Karpas-422 (cell line): ENCODE data around the gene IL16. TPM values are rescaled to one million over a fixed set of nuclear protein-coding genes. Genes with fewer than 3 reads are reported as not detected.

Source experiments
- DNase-seq: peaks from one replicate; pipeline ENCODE4 v3.0.0-alpha.2; 2015
- H2AFZ ChIP-seq: fragments of 200-600 bp; sonication (generic); 2 replicates; pipeline ENCODE4 v1.6.1; 2014; ENCODE audit warnings: antibody characterized with exemption, low read length, mixed read lengths
- H3K27ac ChIP-seq: fragments of 200-600 bp; sonication (generic); 2 replicates; pipeline ENCODE4 v1.5.1; 2014; ENCODE audit warnings: mild to moderate bottlenecking, low read length, moderate library complexity
- H3K27me3 ChIP-seq: fragments of 200-600 bp; sonication (generic); 2 replicates; pipeline ENCODE4 v1.6.1; 2014; ENCODE audit warnings: low read length, mixed read lengths
- H3K36me3 ChIP-seq: fragments of 200-600 bp; sonication (generic); 2 replicates; pipeline ENCODE4 v1.6.1; 2014; ENCODE audit warnings: low read length, mixed read lengths; ENCODE audit not compliant: insufficient read depth
- H3K4me1 ChIP-seq: fragments of 200-600 bp; sonication (generic); 2 replicates; pipeline ENCODE4 v1.6.1; 2014; ENCODE audit warnings: mild to moderate bottlenecking, low read length, mixed read lengths
- H3K4me2 ChIP-seq: fragments of 200-600 bp; sonication (generic); 2 replicates; pipeline ENCODE4 v1.6.1; 2014; ENCODE audit warnings: low read length, low read depth, mild to moderate bottlenecking; ENCODE audit not compliant: poor library complexity, severe bottlenecking
- H3K4me3 ChIP-seq: fragments of 200-600 bp; sonication (generic); 2 replicates; pipeline ENCODE4 v1.5.1; 2014; ENCODE audit warnings: mild to moderate bottlenecking, antibody characterized with exemption, low read length, mixed read lengths
- H3K79me2 ChIP-seq: fragments of 200-600 bp; sonication (generic); 2 replicates; pipeline ENCODE4 v1.6.1; 2014; ENCODE audit warnings: mild to moderate bottlenecking, low read length, mixed read lengths
- H3K9ac ChIP-seq: fragments of 200-600 bp; sonication (generic); 2 replicates; pipeline ENCODE4 v1.6.0; 2014; ENCODE audit warnings: low read length
- H3K9me2 ChIP-seq: fragments of 200-600 bp; sonication (generic), shearing (Covaris generic); replicated peaks from 2 replicates; pipeline ENCODE4 v1.6.0; 2014; ENCODE audit warnings: mild to moderate bottlenecking, low read length, moderate library complexity; ENCODE audit not compliant: insufficient read depth
- H3K9me3 ChIP-seq: fragments of 300-700, 200-600 bp; sonication (generic); 2 replicates; pipeline ENCODE4 v1.6.1; 2014; ENCODE audit warnings: low read length, mixed read lengths
- H4K20me1 ChIP-seq: fragments of 200-600 bp; sonication (generic); 2 replicates; pipeline ENCODE4 v1.6.1; 2014; ENCODE audit warnings: mild to moderate bottlenecking, antibody characterized with exemption, low read length, low read depth; ENCODE audit not compliant: insufficient read depth
- total RNA-seq: library from RNA; depleted of rRNA; stranded (reverse); fragments of >200 nt; shearing (Covaris generic); gene quantifications from 2 replicates; pipeline ENCODE4 v1.2.3, GENCODE V29; 2014; ENCODE audit warnings: low replicate concordance

The IL16 gene
- total RNA-seq, 1 experiment from 2014 or later: 3.3 TPM

DNA sequence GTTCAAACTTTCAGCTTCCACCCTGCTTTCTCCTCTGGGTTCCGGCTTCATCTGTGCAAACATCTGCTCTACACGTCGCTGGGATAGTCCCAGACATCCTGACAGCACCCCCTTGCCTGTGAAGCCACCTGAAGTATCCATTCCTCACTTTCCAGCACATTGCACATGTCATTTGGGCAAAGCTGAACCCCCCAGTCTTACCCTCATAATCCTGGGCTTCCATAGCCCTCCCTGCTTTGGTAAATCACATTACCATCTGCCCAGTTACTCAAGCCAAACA is 84.7 kb downstream of the IL16 start:
- no peaks in the 10 kb centered on the region for H3K79me2 ChIP-seq
- H4K20me1 ChIP-seq: no peaks in the 10 kb centered on the region
- H3K9me2 ChIP-seq: no peaks in the 10 kb centered on the region
- no peaks in the 10 kb centered on the region; the same call in 1 of the 2 replicates for H3K27me3 ChIP-seq
- DNase-seq: no peak
- H3K27ac ChIP-seq: no peak overlapping the region
- no peaks in the 10 kb centered on the region for H3K36me3 ChIP-seq
- peaks cover 5% of the 10 kb centered on the region; the same call in 1 of the 2 replicates for H3K9me3 ChIP-seq
- H2AFZ ChIP-seq: no peak overlapping the region
- no peak overlapping the region for H3K4me2 ChIP-seq
- H3K9ac ChIP-seq: no peak overlapping the region
- H3K4me1 ChIP-seq: no peaks in the 10 kb centered on the region
- no peak overlapping the region for H3K4me3 ChIP-seq

DNA sequence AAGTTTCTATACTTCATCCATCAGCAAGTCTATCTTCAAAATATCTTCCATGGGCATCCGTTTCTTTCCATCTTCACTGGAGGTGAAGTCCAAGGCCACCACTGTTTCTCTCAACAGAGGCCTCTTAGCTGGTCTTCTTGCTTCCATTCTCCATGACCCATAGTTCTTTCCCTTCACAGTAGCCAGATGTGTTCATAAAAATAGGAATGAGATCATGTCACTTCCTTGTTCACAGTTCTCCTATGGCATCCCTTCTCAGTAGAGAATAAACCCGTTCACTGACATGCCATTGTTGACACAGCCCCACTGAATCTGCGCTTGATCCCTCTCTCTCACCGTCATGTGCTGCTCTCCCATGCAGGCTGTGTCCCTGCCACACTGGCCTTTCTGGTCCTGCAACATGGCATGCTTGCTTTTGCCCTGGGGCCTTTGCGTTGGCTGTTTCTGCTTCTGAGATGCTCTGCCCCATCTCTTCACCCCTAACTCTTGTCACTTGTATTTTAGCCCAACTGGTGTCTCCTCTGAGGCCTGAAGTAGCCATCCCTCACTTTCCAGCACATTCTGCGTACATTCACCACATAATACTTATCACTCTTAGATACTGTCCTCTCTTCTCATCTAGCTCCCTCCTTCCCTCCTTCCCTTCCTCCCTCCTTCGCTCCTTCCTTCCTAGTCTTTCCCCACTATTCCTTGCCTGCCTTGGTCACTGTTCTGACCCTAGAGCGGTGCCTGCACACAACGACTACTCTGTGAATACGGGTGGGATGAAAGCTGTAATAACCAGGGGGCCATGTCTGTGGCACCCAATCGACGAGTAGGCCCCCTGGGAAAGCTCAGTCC is 85.3 kb downstream of the IL16 start:
- Histone ChIP-seq H3K4me2 (no peak overlapping the region), H3K4me1 (no peaks in the 10 kb centered on the region)

DNA sequence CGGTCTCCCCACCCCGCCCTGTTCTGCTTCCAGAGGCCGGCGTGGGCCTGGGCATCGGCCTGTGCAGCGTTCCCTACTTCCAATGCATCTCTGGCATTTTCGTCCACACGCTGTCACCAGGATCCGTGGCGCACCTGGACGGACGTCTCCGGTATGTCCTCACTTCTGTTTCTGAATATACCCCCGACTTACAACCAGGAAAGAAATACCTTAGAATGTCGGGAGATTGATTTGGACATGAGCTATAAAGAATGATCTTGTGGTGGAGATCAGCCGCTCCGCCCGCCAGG is 85.9 kb downstream of the IL16 start:
- Histone ChIP-seq H3K27me3 (no peaks in the 10 kb centered on the region), H3K9ac (no peak overlapping the region), H3K79me2 (no peaks in the 10 kb centered on the region), H2AFZ (no peak overlapping the region), H3K4me2 (no peak overlapping the region), H3K9me3 (no peaks in the 10 kb centered on the region), H3K27ac (no peak overlapping the region), H4K20me1 (no peaks in the 10 kb centered on the region), H3K9me2 (no peaks in the 10 kb centered on the region), H3K36me3 (no peaks in the 10 kb centered on the region), H3K4me1 (no peaks in the 10 kb centered on the region), H3K4me3 (no peak overlapping the region)
- DNase-seq: no peak

More for the DNA sequence above, 85.3 kb downstream of the IL16 start:
- no peaks in the 10 kb centered on the region for H4K20me1 ChIP-seq
- H3K27me3 ChIP-seq: no peaks in the 10 kb centered on the region; the same call in 1 of the 2 replicates
- peaks cover 2% of the 10 kb centered on the region; the same call in 1 of the 2 replicates for H3K9me3 ChIP-seq
- H3K79me2 ChIP-seq: no peaks in the 10 kb centered on the region
- no peak for DNase-seq
- no peak overlapping the region for H2AFZ ChIP-seq
- no peak overlapping the region for H3K4me3 ChIP-seq
- H3K9ac ChIP-seq: no peak overlapping the region
- H3K9me2 ChIP-seq: no peaks in the 10 kb centered on the region
- no peak overlapping the region for H3K27ac ChIP-seq
- H3K36me3 ChIP-seq: no peaks in the 10 kb centered on the region

DNA sequence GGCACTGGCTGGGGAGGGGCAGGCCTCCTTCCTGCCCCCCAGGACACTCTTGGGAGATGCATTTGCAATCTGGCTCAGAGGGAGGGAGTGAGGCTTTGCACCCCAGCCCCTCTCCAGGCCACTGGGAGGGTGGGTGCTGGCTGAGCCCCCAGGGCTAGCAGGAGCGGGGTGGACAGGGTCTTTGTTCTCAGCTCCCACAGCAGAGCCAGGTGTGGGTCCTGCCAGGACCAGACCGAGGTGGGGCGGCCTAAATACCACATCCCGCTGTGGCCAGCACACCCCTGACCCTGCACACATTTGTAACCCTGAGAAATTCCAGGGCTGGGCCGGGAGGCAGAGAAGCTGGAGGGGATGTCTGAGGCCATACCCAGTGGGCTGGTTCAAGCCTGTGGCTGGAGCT is 86.2 kb downstream of the IL16 start:
- Histone ChIP-seq H2AFZ (no peak overlapping the region), H3K4me1 (no peaks in the 10 kb centered on the region), H4K20me1 (no peaks in the 10 kb centered on the region)

DNA sequence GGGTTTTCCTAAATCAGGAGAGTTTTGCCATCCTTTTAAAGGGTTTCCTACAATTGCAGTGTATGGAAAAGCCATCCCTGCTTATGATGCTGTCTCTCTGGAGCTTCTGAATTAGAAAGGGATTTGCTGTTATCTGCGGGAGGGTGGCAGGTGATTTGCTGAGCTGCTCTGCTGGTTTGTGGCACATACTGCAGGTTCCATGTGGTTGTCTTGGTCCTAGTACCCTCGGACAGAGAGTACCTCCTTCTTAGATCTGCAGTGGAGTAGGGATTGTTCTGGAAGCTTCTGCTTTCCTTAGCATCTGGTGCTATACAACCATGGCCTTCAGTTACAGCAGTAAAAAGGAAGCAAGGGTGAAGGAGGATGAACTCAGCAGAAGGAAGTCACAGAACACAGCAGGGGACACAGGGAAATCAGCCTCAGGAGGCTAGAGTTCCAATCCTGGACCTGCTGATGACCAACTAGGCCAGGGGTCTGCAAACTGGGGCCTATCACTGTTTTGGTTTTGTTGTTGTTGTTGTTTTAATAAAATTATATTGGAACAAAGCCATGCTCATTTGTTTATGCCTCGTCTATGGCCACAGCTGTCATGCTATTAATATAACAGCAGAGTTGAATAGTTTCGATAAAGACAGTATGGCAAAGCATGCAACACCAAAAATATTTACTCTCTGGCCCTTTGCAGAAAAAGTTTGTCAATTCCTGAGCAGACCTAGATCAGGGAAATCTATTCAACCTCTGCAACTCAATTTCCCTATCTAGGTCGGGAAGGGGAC is 87.8 kb downstream of the IL16 start:
- no peak for DNase-seq
- no peak overlapping the region for H3K9ac ChIP-seq
- no peaks in the 10 kb centered on the region for H3K9me3 ChIP-seq
- H3K36me3 ChIP-seq: no peaks in the 10 kb centered on the region
- H3K4me1 ChIP-seq: no peaks in the 10 kb centered on the region
- H3K9me2 ChIP-seq: no peaks in the 10 kb centered on the region
- H3K4me3 ChIP-seq: no peak overlapping the region
- no peak overlapping the region for H3K27ac ChIP-seq
- no peaks in the 10 kb centered on the region for H3K27me3 ChIP-seq
- no peaks in the 10 kb centered on the region for H3K79me2 ChIP-seq
- H3K4me2 ChIP-seq: no peak overlapping the region
- no peak overlapping the region for H2AFZ ChIP-seq
- no peaks in the 10 kb centered on the region for H4K20me1 ChIP-seq

More for the DNA sequence above, 86.2 kb downstream of the IL16 start:
- Histone ChIP-seq H3K4me2 (no peak overlapping the region), H3K4me3 (no peak overlapping the region), H3K9me3 (no peaks in the 10 kb centered on the region), H3K9ac (no peak overlapping the region), H3K36me3 (no peaks in the 10 kb centered on the region), H3K27ac (no peak overlapping the region), H3K27me3 (no peaks in the 10 kb centered on the region), H3K9me2 (no peaks in the 10 kb centered on the region), H3K79me2 (no peaks in the 10 kb centered on the region)
- DNase-seq: no peak

DNA sequence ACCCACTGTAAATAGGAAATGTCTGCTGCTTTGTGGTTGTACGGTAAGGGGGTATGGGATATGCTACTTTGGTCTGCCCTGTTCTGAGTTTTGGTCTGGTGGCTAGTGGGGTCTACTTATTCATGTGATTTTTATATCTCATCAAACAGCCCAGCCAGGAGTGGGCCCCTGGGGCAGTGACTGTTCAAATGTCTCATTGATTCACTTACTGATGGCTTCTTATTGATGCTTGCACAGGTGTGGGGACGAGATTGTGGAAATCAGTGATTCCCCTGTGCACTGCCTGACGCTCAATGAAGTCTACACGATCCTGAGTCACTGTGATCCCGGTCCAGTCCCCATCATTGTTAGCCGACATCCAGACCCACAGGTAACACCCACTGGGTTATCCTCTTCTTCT is 88.8 kb downstream of the IL16 start:
- H4K20me1 ChIP-seq: no peaks in the 10 kb centered on the region
- H3K79me2 ChIP-seq: no peaks in the 10 kb centered on the region
- DNase-seq: no peak
- H3K4me1 ChIP-seq: no peaks in the 10 kb centered on the region
- H3K9ac ChIP-seq: no peak overlapping the region
- H3K9me2 ChIP-seq: no peaks in the 10 kb centered on the region
- no peak overlapping the region for H3K4me2 ChIP-seq
- H3K27ac ChIP-seq: no peak overlapping the region
- no peaks in the 10 kb centered on the region for H3K36me3 ChIP-seq
- no peaks in the 10 kb centered on the region for H3K27me3 ChIP-seq
- H3K9me3 ChIP-seq: no peaks in the 10 kb centered on the region
- no peak overlapping the region for H2AFZ ChIP-seq
- no peak overlapping the region for H3K4me3 ChIP-seq

DNA sequence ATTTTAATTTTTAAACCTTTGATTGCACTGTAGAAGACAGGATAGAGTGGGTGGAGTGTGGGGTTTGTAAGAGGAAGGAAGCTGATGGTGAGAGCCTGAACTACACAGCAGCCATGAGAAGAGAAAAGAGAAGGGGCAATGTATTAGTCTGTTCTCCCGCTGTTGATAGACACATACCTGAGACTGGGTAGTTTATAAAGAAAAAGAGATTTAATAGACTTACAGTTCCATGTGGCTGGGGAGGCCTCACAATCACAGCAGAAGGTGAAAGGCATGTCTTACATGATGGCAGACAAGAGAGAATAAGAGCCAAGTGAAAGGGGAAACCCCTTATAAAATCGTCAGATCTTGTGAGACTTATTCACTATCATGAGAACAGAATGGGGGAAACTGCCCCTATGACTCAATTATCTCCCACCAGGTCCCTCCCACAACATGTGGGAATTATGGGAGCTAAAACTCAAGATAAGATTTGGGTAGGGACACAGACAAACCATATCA is 90.0 kb downstream of the IL16 start:
- Histone ChIP-seq H3K27me3 (no peaks in the 10 kb centered on the region), H3K9ac (no peak overlapping the region), H3K4me2 (no peak overlapping the region), H3K79me2 (no peaks in the 10 kb centered on the region), H3K4me3 (no peak overlapping the region), H3K27ac (no peak overlapping the region), H3K4me1 (no peaks in the 10 kb centered on the region; the same call in 1 of the 2 replicates), H3K9me3 (no peaks in the 10 kb centered on the region), H3K36me3 (no peaks in the 10 kb centered on the region), H4K20me1 (no peaks in the 10 kb centered on the region), H2AFZ (no peak overlapping the region), H3K9me2 (no peaks in the 10 kb centered on the region)
- DNase-seq: no peak

DNA sequence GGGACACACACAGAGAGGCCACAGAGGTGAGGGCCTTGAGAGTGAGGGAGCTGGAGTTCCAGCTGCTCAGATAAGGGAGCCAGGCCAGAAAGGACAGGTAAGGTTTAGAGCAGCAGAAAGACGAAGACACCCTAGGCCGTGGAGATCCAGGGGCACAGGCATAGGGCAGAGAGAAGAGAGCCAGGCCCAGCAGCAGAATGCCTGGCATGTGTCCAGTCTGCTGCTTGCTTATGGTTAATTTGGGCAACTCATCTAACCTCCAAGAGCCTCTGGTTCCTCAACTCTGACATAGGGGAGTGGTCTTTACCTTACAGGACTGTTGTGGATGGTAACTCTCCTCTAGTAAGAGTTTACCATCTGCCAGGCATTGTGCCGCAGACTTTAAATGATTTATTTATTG is 91.4 kb downstream of the IL16 start:
- DNase-seq: no peak
- Histone ChIP-seq H3K9me2 (no peaks in the 10 kb centered on the region), H3K4me3 (no peak overlapping the region), H3K4me2 (no peak overlapping the region), H3K9me3 (no peaks in the 10 kb centered on the region), H4K20me1 (no peaks in the 10 kb centered on the region), H3K9ac (no peak overlapping the region), H3K79me2 (no peaks in the 10 kb centered on the region), H3K36me3 (no peaks in the 10 kb centered on the region), H3K27ac (no peak overlapping the region), H3K27me3 (no peaks in the 10 kb centered on the region), H3K4me1 (peaks cover 13% of the 10 kb centered on the region), H2AFZ (no peak overlapping the region)
